ENCODE results near the gene PIGS.

PIGS gene

GRCh38 chr17:28550858-28551257 is 20.5 kb downstream of the PIGS start:
- no peak for DNase-seq (ENCODE audit: low spot score)

GRCh38 chr17:28549236-28550132 is 21.8 kb downstream of the PIGS start:
- DNase-seq (ENCODE audit: low spot score), result no peak

DNA sequence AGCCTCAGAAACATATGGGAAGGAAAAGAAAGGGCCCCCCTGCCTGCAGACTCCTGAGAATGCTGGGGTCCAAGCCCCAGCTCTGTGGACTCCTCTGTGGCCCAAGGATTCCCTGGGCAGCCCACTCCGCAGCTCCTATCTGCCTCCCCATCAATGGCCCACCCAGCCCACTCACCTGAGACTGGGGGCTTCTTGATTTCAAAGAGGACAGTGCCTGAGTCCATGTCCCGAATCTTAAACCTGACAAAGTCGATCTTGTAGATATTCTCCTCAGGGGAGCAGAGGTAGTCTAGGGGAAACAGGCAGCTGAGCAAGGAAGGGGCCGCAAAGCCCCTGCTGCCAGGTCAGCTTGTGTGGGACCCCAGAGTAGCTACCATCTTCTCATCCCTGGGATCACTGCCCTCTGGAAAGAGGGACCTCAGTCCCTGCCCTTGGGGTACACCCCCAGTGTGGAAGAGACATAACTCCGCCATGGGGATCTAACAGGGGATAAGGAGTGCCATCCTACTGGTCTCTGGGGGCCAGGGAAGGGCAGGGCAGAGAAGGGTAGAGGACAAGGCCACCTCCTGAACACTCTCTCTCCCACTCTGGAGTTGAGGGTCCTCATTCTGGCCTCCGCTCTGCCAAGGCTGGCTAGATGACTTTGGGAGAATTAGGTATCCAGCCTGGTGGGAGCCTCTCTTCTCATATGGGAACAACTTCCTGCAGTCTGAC is 22.8 kb downstream of the PIGS start:
- no peak for DNase-seq (ENCODE audit: low spot score)

GRCh38 chr17:28547623-28548416 is 23.5 kb downstream of the PIGS start:
- peak; percentile 62 for DNase-seq (ENCODE audit: low spot score)

- DNase-seq (ENCODE audit: low spot score), result no peak
These were observed 24.2 kb downstream of the PIGS start for GRCh38 chr17:28547096-28547622.

DNA sequence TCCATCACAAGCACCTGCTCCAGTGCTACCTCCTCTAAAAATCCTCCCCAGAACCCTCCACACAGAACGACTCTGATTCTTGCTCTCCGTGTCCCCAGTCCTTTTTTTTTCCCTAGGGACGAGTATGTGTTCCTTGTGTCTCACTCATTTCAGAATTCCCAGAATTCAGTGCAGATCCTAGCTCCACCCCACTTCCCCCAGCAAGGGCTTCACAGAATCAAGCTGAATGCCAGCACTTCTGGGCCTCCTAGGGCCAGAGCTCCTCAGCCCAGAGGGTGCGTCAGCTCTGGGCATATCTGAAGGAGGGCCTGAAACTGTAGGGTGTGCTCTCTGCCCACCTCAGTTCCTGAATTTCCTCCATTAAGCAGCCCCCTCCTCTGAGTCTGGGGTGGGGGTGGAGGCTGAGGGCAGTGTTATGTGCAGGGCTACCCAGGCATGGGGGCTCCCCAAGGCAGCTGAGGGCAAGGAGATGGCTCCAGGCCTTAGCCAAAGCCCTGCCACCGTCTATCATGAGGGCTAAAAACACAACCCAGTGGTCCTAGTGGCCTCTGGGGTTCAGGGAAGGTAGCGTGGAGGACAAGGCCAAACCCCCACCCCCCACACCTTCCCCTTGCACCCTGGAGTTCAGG is 25.4 kb downstream of the PIGS start:
- no peak for DNase-seq (ENCODE audit: low spot score)

- DNase-seq (ENCODE audit: low spot score), result no peak
These were observed 26.2 kb downstream of the PIGS start for GRCh38 chr17:28545141-28545503.

DNA sequence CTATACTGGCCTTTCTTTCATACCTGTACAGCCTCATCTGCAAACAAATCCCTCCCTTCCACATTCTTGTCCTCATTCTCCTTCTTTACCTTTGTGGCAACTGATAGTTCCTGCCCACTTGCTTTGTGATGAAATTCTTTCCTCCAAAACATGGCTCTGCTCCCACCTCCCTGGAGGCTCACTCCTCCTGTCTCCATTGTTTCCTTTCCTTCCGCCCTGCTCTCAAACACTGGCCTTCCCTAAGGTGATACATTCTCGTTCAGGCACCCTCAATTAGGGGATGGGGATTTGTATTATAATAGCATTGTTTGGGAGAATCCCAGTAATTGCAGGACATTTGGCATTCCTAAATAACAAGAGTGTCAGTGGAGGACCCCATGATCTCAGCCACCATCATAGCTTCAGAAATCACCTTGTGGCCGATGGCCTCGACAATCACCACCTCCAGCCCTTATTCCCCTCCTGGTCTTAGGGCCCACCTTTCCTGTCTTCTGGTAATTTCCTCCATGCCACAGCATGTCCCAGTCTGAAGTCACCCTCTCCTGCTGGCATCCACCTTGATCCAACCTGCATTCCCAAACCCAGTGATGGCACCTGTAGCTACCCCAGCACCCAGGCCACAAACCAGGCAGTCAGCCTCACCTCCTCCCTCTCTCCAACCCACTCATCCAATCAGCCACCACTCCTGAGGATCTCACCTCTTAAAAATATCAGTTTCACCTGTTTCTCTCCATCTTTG is 26.8 kb downstream of the PIGS start:
- no peak for DNase-seq (ENCODE audit: low spot score)

- DNase-seq (ENCODE audit: low spot score), result no peak
These were observed 29.9 kb downstream of the PIGS start for GRCh38 chr17:28541439-28541838.

DNA sequence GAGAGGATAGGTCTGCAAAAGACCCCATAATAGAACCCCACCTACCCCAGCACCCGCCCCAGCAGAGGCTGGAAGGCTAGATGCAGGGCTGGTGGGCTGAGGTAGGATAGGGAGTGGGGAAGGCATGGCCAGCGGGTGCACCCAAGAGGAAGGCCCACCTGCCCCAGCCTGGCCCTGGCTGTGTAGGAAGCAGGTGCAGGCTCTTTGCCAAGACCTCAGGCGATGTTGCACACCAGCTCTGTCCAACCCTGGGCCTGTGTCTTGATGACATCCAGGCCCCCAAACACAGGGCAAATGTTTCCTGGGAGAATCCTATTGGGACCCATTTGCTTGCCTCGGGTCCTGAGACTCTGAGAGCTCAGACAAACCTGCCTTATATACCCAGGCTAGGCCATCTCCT is 31.1 kb downstream of the PIGS start:
- no peak for DNase-seq (ENCODE audit: low spot score)

DNA sequence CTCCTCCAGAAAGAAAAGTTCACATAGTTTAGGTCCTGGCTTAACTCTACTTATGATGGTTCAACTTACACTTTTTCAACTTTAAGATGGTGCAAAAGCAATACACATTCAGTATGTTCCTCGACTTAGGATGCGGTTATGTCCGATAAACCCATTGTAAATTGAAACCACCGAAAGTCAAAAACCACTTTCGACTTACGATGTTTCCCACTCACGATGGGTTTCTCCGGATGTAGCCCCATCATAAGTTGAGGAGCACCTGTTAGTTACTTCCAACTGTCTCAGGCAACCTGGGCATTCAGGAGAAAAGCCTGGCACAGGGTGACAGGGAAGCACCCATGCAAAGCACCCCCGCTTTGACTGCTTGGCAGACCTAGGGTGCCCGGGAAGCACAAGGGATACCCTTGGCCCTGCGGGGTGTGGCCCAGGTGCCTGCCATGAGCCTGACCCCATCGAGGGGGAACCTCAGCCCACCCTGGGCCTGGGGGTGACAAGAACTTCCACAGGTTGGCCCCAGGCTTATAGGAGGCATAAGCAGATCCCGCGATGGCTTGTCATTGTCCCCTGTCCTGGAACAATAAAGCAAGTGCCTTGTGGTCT is 32.9 kb downstream of the PIGS start:
- no peak for DNase-seq (ENCODE audit: low spot score)

- DNase-seq (ENCODE audit: low spot score), result no peak
These were observed 34.1 kb downstream of the PIGS start for GRCh38 chr17:28537219-28537610.

DNA sequence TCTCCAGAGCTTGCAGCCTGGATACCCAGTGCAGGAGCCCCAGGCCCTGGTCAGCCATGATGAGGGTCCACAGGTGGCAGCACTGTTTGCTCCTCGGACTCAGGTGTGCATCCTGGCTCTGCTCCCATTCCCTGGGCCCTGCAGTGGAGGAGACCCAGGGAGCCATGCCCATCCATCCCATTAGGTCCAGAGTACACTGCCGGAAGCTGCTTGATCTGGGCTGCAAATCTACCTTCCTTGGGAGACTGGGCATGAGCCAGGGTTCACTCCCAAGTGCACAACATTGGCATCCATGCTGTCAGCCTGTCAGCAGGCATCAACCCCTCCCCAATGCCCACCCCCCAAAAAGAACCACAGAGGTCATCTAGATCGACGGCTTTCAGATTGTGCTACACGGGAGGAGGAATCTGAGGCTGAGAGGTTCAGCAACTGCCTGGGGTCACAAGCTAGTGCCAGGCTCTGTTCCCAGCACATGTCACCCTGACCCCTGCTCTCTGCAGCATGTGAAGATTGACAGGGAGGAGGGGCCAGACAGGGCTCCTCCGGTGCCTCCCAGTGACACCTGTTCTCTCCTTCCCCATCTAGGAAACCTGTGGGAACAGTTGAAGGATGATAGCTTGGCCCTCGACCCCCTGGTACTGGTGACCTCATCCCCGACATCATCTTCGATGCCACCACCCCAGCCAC is 34.6 kb downstream of the PIGS start:
- DNase-seq (ENCODE audit: low spot score), result no peak

- no peak for DNase-seq (ENCODE audit: low spot score)
These were observed 36.5 kb downstream of the PIGS start for GRCh38 chr17:28534740-28535375.

GRCh38 chr17:28533091-28533807 is 38.1 kb downstream of the PIGS start:
- DNase-seq (ENCODE audit: low spot score), result peak; percentile 11

DNA sequence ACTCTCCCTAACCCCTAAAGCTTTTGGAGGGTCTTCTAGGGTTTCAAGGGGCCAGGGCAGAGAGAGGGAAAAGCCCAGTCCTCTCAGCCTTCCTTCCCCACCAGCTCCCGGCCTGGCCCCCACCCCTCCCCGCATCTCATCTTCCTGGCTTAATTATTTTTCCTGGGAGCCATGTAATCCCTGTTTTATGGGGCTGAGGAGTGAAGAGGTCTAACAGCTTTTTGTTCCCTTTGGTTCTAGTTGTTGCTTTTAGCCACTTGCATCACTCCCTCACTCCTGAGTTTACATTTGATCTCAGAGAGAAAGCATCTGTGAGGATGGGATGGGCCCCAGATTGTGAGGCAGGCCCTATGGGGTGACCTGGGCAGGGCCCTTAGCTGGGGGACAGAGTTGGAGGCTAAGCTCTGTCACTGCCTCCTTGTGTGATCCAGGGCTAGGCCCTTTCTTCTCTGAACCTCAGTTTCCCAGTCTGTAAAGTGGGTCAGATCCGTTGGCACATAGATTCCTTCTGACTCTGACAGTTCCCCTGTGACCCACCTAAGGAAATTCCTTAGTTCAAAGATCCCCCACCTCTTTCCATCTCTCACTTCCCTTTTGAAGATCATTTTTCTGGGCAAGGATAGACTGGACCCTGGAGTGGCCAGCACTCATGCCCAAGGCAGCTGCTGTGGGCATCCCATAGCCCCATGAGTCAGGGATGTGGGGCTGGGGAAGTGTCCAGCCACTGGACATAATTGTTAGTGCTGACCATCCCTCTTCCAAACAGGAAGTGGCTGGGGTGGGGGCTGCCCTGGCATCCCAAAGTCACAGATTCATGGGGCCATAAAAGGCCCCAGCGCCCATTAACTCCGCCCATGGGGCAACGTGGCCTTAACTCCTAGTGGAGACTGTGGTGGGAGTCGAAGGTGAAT is 39.0 kb downstream of the PIGS start:
- DNase-seq (ENCODE audit: low spot score), result no peak

DNA sequence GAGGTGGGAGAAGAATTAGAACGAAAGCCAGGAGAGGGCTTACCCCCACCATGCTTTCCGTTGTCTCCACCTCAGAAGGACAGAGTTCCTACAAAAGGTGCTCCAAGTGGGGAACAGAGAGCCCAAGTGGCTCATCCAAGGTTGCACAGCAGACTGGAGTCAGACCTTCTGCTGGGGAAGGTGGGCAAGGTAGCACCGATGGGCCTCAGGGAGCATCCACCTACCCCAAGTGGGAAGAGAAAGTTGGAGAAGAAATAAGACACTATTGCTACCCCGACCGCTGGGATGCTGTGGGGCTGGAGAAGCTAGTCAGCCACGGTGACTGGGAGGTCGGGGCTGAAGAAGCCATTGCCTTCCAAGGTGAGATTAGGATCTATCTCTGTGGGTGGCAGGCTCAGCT is 40.4 kb downstream of the PIGS start:
- DNase-seq (ENCODE audit: low spot score), result no peak

DNA sequence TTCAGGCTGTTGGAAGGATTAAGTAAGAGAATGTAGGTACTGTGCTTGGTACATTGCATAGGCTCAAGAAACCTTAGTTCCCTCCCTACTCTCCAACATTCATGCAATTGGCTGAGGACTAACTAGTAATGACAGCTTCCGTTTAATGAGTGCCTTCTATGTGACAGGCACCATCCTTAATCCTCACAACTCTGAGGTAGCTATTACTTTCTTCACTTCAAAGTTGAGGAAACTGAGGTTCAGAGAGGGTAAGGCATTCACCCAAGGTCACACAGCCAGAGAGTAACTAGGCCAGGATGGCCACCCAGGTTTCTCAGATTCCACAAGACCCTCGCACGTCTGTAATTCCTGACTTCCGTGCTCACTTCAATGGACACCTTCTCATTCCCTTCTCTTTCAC is 41.1 kb downstream of the PIGS start:
- no peak for DNase-seq (ENCODE audit: low spot score)

All from LoVo (cell line).